Liver (tissue), 3 donors: ENCODE results near the gene TNP2.

Source experiments
- EGR1 ChIP-seq, 2 donors: IDR thresholded peaks; 2 replicates each; pipeline ENCODE4 v1.6.1; 2016 to 2018; ENCODE audit warnings: antibody characterized with exemption in 2 of 2, low read depth in 2 of 2
- TF ChIP-seq, protein P1 (sequence below): fragments of 150-350 bp; IDR thresholded peaks from 2 replicates; pipeline ENCODE4 v1.5.1; 2017; ENCODE audit warnings: improper control_type of control experiment, low read depth, low read length; ENCODE audit not compliant: missing input control
- TF ChIP-seq, protein P2 (sequence below): IDR thresholded peaks from 2 replicates; pipeline ENCODE4 v1.6.1; 2016; ENCODE audit warnings: antibody characterized with exemption
- donor health status: healthy.
- donor health status: healthy.

DNA sequence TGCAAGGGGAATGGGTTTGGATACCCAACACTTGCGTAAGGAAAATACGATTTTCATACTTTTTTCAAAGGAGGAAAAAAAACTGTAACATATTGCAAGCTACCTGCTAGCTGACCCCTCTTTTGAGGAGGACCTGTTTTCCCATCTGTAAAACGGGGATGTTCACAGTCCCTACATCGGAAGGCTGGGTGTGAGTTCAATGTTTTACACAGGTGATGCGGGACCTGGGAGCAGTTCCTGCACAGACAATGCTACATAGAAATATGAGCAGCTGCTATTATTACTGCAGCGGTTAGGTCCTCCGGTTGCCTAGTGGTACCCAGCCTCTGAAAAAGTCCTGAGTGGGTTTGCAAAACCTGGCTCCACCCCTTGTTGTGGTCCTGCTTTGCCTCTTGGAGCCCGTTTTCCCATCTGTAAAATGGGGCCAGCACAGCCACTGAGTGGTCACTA, 16.6 kb downstream of the TNP2 start:
- TF ChIP-seq, protein P1, sequence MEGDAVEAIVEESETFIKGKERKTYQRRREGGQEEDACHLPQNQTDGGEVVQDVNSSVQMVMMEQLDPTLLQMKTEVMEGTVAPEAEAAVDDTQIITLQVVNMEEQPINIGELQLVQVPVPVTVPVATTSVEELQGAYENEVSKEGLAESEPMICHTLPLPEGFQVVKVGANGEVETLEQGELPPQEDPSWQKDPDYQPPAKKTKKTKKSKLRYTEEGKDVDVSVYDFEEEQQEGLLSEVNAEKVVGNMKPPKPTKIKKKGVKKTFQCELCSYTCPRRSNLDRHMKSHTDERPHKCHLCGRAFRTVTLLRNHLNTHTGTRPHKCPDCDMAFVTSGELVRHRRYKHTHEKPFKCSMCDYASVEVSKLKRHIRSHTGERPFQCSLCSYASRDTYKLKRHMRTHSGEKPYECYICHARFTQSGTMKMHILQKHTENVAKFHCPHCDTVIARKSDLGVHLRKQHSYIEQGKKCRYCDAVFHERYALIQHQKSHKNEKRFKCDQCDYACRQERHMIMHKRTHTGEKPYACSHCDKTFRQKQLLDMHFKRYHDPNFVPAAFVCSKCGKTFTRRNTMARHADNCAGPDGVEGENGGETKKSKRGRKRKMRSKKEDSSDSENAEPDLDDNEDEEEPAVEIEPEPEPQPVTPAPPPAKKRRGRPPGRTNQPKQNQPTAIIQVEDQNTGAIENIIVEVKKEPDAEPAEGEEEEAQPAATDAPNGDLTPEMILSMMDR = no peak
- TF ChIP-seq EGR1 (IDR thresholded peaks at IDR 0.05; ENCODE audit: low read depth in 2 of 2) = no peak
- TF ChIP-seq, protein P2, sequence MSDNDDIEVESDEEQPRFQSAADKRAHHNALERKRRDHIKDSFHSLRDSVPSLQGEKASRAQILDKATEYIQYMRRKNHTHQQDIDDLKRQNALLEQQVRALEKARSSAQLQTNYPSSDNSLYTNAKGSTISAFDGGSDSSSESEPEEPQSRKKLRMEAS = no peak
